GM15510 (cell line): ENCODE measurements around the gene MUC7.

Source experiments
- POLR2A ChIP-seq: IDR thresholded peaks from 3 replicates; pipeline ENCODE4 v1.6.1; 2011; ENCODE audit warnings: borderline replicate concordance; ENCODE audit not compliant: insufficient read length; ENCODE audit errors: extremely low read depth

MUC7 gene

DNA sequence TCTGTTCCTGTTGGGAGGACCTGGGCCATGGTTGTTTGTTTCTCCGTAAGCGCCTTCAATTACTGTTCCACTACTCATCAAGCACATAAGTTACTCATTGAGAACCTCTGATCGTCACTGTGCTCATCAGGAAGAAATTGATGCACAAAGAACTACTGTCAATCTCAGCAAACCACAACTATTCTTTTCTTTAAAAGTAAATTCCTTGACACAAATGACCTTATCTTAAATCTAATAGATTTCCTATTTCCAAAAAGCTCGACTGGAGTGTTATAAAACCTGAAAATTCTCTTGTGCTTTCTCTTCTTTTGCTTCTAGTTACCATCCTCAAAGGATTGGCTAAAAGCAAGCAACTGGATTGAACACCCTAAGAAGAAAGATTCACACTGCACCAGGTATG is at the start of gene MUC7:
TSS of gene MUC7 (plus strand) at position 301 of the 400 bp plus-strand sequence. CDS start 1,825 bp downstream, outside the sequence.
- TF ChIP-seq POLR2A: no peak

GRCh38 chr4:70425306-70425705 is 46.7 kb upstream of the MUC7 start:
- no peak for TF ChIP-seq POLR2A

DNA sequence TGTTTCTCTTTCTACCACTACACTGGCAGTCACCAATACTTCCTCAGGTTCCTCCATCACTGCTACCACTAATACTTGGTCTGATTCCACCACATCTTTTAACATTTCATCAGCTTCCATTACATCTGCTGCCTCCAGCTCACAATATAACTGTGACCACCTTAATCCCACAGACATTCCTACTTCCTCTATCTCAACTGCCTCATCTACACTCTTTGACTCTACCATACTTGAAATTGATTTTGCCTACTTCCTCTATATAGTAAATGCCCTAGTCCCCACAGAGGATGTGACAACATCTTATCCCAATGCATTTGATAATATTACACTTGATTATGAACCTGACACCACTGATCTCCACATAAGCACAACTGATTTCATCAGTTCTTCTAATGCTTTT is 45.2 kb upstream of the MUC7 start:
- no peak for TF ChIP-seq POLR2A

DNA sequence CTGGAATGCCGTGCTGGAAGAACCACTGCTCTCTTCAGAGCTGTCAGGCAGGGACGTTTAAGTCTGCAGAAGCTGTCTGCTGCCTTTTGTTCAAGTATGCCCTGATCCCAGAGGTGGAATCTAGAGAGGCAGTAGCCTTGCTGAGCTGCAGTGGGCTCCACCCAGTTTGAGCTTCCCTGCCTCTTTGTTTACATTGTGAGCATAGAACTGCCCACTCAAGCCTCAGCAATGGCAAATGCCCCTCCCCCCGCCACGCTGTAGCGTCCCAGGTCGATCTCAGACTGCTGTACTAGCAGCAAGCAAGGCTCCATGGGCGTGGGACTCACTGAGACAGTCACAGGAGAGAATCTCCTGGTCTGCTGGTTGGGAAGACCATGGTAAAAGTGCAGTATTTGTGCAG is 34.8 kb upstream of the MUC7 start:
- TF ChIP-seq POLR2A: no peak

DNA sequence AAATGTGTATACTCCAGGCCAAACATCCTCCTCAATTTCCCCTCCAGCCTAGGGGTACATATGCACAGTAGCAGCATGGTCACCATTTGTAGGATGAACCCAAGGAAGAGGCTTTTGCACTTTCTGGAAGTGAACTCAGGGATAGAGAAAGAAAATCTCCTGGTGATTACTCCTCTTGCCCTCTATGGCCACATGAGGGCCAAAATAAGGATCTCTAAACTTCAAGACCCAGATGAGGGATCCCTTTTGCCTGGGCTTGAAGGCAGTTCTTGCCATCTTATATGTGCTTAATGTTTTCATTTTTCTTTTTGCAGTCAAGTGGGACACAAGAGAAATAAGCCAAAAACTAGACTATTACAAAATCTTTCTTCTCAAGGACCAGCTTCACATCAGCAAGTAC is 29.5 kb upstream of the MUC7 start:
- TF ChIP-seq POLR2A: no peak

DNA sequence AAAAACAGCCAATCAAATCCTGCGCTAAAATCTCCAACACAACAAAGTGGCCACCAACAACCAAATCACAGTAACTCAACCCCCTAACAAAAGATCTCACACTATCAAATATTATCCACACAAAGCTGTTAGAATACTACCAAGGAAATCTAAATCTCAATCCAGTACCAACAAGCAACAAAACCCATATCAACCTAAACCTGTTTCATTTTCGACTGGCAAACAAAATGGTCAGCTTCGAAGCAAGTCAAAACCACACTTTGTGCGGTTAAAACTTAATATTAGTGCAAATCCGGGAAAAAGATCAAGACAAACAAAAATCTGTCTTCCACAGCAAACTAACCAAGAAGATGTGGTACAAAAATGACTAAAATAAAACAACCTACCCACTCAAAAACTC is 28.7 kb upstream of the MUC7 start:
- TF ChIP-seq POLR2A: no peak

- no peak for TF ChIP-seq POLR2A
Observed at GRCh38 chr4:70449220-70449619, 22.8 kb upstream of the MUC7 start.

GRCh38 chr4:70452946-70453345 is 19.1 kb upstream of the MUC7 start:
- TF ChIP-seq POLR2A: no peak

DNA sequence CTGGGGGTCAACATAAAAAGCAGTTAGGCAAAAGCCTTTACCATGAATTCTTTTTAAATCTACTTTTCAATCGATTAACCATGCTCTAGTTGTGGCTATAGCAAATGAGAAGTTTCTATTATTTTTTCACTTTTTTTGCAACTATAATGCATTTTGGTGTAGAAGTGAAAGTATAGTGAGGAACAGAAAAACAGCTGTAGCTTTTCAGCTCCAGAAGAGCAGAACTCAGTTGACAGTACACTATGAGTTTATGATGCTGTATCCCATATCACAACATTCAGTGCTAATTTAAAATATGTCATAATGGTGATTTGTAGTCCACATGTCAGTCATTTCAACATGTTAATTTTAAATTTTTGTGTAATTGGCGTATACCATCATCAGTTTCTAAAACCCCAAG is 8.7 kb upstream of the MUC7 start:
- no peak for TF ChIP-seq POLR2A

GRCh38 chr4:70473679-70474078 is 1.7 kb downstream of the MUC7 start:
- TF ChIP-seq POLR2A: no peak

- no peak for TF ChIP-seq POLR2A
Observed at GRCh38 chr4:70488748-70489147, 16.8 kb downstream of the MUC7 start.

DNA sequence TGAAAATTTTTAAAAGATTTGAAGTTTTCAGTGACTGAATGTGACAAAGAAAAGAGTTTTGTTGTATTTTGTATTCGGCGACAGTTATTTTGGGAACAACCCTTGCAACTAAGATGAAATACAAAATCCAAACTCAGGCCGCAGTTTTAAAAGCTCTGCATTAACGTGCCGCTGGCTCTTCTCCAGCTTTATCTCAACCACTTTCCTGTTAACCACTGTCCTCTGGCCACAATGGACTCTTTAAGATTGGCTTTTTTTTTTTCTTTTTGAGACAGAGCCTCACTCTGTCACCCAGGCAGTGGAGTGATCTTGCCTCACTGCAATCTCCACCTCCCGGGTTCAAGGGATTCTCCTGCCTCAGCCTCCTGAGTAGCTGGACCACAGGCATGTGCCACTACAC is 24.2 kb downstream of the MUC7 start:
- no peak for TF ChIP-seq POLR2A

DNA sequence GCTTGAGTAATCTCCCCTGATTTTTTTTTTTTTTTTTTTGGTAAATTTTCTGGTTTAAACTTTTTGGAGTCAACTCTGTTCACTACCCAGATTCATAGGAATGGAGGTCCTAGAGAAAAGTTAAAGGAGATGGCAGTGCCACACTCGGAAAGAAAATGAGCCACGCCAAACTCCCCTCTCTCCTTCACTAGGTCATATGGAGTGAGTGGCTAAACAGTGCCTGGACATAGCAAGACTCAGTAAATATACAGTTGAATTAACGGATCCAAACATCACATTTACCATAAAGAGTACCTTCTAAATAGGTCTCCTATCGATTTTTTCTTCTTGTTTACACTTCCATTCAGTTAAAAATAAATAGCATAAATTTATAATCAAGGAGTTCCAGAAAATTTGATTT is 32.7 kb downstream of the MUC7 start:
- no peak for TF ChIP-seq POLR2A

- no peak for TF ChIP-seq POLR2A
Observed at GRCh38 chr4:70505151-70505748, 33.3 kb downstream of the MUC7 start.

DNA sequence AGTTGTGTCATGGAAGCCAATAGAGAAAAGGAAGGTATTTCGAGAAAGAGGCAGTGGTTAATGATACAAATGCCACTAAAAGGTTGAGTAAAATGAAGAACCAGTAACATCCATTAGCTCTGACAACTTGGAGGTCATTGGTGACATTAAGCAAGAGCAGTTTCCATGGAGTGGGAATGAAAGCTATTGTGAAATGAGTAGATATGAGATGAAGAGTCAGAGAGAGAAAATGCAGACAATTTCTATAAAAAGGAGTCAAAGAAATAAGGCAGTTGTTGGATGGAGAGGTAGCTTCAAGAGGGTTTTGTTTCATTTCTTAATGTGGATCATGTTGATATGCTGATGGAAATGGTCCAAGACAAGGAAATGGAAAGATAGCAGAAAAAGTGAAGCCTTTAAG is 36.8 kb downstream of the MUC7 start:
- TF ChIP-seq POLR2A: no peak

DNA sequence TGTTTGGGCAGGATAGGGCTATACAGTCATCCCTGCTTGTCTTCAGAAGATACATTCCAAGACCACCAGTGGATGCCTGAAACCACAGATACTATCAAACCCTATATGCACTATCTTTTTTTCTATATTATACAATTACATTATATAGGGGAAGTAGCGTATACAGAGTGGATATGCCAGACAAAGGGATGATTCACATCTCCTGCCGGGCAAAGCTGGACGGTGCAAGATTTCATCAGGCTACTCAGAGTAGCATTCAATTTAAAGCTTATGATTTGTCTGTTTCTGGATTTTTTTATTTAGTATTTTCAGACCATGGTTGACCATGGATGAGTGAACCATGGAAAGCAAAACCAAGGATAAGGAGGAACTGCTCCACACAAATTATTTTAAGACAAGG is 39.4 kb downstream of the MUC7 start:
- no peak for TF ChIP-seq POLR2A

DNA sequence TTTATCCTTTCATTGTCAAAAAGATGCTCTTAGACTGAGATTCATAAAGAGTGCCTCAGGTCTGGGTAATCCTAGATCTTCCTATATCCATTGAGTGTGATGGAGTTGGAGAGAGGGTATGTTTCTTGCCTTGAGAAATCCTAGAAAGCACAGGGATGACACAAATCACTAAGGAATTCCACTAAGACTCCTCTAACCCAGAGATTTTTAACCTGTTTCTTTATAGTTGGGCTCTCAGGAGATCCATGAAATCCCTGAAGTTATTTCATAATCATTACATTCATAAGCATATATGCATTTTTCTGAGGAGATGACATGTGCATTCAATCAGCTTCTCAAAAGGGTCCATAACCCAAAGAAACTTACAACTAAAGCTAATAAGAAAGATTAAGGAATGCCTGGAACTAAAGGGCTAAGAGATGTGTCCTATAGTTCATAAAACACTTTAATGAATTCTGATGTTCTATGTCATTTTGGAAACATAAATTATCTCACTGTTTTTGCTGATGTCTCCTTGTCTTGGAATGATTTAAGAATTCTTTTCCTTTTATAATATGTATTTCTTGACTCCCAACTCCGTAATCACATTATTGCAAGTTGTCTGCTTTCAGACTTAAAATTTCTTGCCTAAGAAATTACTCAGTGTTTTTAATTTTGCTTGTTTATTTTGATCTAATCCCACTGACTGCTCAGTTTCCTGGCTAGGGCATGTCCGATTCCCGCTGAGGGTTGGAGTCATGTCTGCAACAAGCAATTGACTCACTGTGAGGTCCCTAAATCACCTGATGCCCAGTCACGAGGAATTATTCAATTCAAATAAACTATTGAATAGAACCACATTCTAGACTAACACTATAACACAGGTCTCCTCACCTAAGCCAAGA is 43.6 kb downstream of the MUC7 start:
- TF ChIP-seq POLR2A: no peak

GRCh38 chr4:70518269-70518668 is 46.3 kb downstream of the MUC7 start, which contains the start of gene AMTN:
Gene AMTN, plus strand, starts transcription at chr4:70518569. Its CDS starts 209 bp downstream, at chr4:70518778.
- no peak for TF ChIP-seq POLR2A
